PC-9 (cell line): ENCODE measurements around the gene LASP1. TPM values are rescaled to one million over a fixed set of nuclear protein-coding genes. Genes with fewer than 3 reads are reported as not detected.

Experiments used
- BruUV-seq: library from RNA; stranded (reverse); fragments of 400-500 nt; replicated peaks from 2 replicates; lab custom pipeline; 2021; lab: Mats Ljungman, UMichigan
- CTCF ChIA-PET: fragments of 300-600 bp; sonication (Branson Sonifier 250); formaldehyde crosslinking; loops from one replicate; lab custom pipeline; 2022; ENCODE audit warnings: antibody characterized with exemption; lab: Charles Lee
- POLR2A ChIA-PET: fragments of 300-600 bp; sonication (Branson Sonifier 250); formaldehyde crosslinking; loops from one replicate; lab custom pipeline; 2022; ENCODE audit warnings: antibody characterized with exemption; ENCODE audit not compliant: unreplicated experiment; lab: Charles Lee
- DNase-seq, 2 experiments: peaks; one replicate each; pipeline versions ENCODE4 v3.0.0 to v3.0.0-alpha.2; 2015 to 2022; ENCODE audit warnings: mixed read lengths in 1 of 2
- H2AFZ ChIP-seq: fragments of 200-600 bp; sonication (generic); 2 replicates; pipeline ENCODE4 v1.8.1; 2017; ENCODE audit warnings: antibody characterized with exemption
- H3F3A ChIP-seq: fragments of 200-600 bp; sonication (generic); 2 replicates; pipeline ENCODE4 v1.8.1; 2017; ENCODE audit warnings: antibody characterized with exemption, mild to moderate bottlenecking, low read depth; ENCODE audit not compliant: insufficient read depth
- H3K27ac ChIP-seq: fragments of 200-600 bp; sonication (generic); 2 replicates; pipeline ENCODE4 v1.6.1; 2016; ENCODE audit warnings: mixed run types
- H3K27me3 ChIP-seq: fragments of 200-600 bp; sonication (generic); 2 replicates; pipeline ENCODE4 v1.6.1; 2016; ENCODE audit warnings: low read depth, mixed run types; ENCODE audit not compliant: insufficient read depth
- H3K36me3 ChIP-seq: fragments of 200-600 bp; sonication (generic); 2 replicates; pipeline ENCODE4 v1.6.1; 2016; ENCODE audit warnings: low read depth, mixed run types
- H3K4me1 ChIP-seq: fragments of 200-600 bp; sonication (generic); replicated peaks from 2 replicates; pipeline ENCODE4 v1.6.1; 2016; ENCODE audit warnings: mixed run types; ENCODE audit not compliant: insufficient read depth
- H3K4me2 ChIP-seq: fragments of 200-600 bp; sonication (generic); 2 replicates; pipeline ENCODE4 v1.6.1; 2017; ENCODE audit warnings: mixed run types
- H3K4me3 ChIP-seq: fragments of 200-600 bp; sonication (generic); 2 replicates; pipeline ENCODE4 v1.6.1; 2016; ENCODE audit warnings: mixed run types
- H3K79me2 ChIP-seq: fragments of 200-600 bp; sonication (generic); 2 replicates; pipeline ENCODE4 v1.6.1; 2017; ENCODE audit warnings: low read depth, mixed run types
- H3K9me2 ChIP-seq: fragments of 200-600 bp; sonication (generic); 2 replicates; pipeline ENCODE4 v1.8.1; 2017; ENCODE audit warnings: mild to moderate bottlenecking; ENCODE audit not compliant: insufficient read depth
- H3K9me3 ChIP-seq: fragments of 200-600 bp; sonication (generic); 2 replicates; pipeline ENCODE4 v1.8.1; 2016; ENCODE audit warnings: low read depth; ENCODE audit not compliant: insufficient read depth
- H4K20me1 ChIP-seq: fragments of 200-600 bp; sonication (generic); 2 replicates; pipeline ENCODE4 v1.8.1; 2017; ENCODE audit not compliant: insufficient read depth
- EZH2 ChIP-seq: fragments of 200-600 bp; sonication (generic); IDR thresholded peaks from 2 replicates; pipeline ENCODE4 v1.8.0; 2017; ENCODE audit warnings: antibody characterized with exemption, low read depth
- intact Hi-C: fragments of 100-400 bp; cut with micrococcal nuclease; formaldehyde crosslinking; loops from one replicate; pipeline ENCODE4 v1.10.0; 2022; ENCODE audit not compliant: unreplicated experiment
- total RNA-seq: library from RNA; stranded (reverse); gene quantifications from 2 replicates; pipeline ENCODE4 v1.2.3, GENCODE V29; 2021
- TF ChIP-seq, protein P1 (sequence below): fragments of 200-600 bp; sonication (generic); conservative IDR thresholded peaks from 2 replicates; pipeline ENCODE4 v1.6.1; 2017; ENCODE audit warnings: mixed run types, antibody characterized with exemption, mild to moderate bottlenecking, moderate library complexity

Gene LASP1
- total RNA-seq, 1 experiment from 2014 or later, result 309 TPM

DNA sequence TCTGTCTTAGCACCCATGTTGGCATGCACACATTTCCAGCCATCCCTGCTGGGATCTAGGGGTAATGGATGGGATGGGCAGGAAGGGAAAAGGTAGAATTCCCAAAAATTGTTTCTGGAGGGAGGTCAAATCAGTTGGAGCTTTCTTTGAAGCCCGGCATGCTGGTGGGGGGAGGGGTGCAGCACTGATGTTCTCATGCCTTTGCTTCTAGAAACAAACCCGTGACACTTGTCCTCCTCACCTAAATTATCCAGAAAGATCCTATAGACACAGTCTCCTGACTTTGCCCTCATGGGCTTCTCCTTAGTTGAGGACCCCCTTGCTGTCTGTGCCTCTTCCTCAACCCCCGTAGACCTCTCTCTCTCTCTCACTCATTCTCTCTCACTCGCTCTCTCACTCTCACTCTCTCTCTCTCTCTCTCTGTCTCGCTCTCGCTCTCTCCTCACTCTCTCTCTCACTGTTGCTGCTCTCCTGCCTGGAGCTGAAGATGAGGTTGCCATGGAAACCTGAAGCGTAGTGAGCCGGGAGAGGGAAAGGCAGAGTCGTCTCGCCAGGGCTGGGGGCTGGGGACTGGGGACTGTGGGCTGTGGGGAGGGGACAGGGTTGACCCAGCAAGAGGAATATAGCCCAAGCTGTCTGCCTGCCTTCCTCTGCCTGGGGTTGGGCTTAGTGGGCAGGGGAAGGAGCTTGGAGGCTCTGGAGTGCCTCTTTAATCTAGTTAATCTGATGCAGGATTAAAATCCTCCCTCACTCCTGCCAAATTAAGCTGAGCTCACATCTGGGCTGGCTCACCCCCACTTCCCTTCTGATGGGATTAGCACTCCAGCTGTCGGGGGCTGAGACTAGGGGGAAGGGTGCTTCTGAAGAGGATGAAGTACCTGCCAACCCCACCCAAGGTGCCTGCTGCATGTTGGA is 16.1 kb downstream of the LASP1 start:
- TF ChIP-seq EZH2, result no peak
- TF ChIP-seq, protein P1, sequence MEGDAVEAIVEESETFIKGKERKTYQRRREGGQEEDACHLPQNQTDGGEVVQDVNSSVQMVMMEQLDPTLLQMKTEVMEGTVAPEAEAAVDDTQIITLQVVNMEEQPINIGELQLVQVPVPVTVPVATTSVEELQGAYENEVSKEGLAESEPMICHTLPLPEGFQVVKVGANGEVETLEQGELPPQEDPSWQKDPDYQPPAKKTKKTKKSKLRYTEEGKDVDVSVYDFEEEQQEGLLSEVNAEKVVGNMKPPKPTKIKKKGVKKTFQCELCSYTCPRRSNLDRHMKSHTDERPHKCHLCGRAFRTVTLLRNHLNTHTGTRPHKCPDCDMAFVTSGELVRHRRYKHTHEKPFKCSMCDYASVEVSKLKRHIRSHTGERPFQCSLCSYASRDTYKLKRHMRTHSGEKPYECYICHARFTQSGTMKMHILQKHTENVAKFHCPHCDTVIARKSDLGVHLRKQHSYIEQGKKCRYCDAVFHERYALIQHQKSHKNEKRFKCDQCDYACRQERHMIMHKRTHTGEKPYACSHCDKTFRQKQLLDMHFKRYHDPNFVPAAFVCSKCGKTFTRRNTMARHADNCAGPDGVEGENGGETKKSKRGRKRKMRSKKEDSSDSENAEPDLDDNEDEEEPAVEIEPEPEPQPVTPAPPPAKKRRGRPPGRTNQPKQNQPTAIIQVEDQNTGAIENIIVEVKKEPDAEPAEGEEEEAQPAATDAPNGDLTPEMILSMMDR, result no peak
- H3K79me2 ChIP-seq, result peaks cover 100% of the 10 kb centered on the region
- no peak overlapping the region for H2AFZ ChIP-seq
- intact Hi-C loops, result no loop called here
- no peaks in the 10 kb centered on the region for H3K27me3 ChIP-seq
- H3K4me2 ChIP-seq, result no peak overlapping the region
- H3F3A ChIP-seq, result peaks cover 45% of the 10 kb centered on the region; the same call in 1 of the 2 replicates
- H3K27ac ChIP-seq, result no peak overlapping the region
- BruUV-seq, result no TSS peak
- H3K9me2 ChIP-seq, result no peaks in the 10 kb centered on the region
- peaks cover 41% of the 10 kb centered on the region for H3K36me3 ChIP-seq
- DNase-seq, result no peak
- CTCF ChIA-PET, result no interaction called here
- POLR2A ChIA-PET, result interaction anchor here (0.6 kb wide), 1 partner anchor 43 kb away, joined by 3 read pairs; no protein-coding TSS in a partner anchor
- H3K4me3 ChIP-seq, result no peak overlapping the region
- H3K9me3 ChIP-seq, result no peaks in the 10 kb centered on the region
- H3K4me1 ChIP-seq, result peaks cover 31% of the 10 kb centered on the region
- peaks cover 91% of the 10 kb centered on the region for H4K20me1 ChIP-seq

DNA sequence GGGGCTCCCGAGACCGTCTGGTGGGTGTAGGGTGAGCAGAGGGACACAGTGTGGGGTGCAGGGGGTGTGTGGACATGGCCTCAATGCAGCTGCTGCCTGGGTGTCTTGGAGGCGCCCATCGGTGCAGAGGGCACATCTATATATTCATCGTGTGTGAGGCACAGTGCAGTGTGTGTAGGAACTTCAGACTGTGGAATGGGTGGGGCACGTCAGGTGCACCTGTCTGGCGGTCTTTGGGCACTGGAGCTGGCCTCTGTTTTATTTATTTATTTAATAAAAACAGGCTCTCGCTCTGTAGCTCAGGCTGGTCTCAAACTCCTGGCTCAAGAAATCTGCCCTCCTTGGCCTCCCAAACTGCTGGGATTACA is 16.8 kb downstream of the LASP1 start:
- BruUV-seq, result no TSS peak
- ChIA-PET POLR2A (interaction anchor here (0.6 kb wide), 1 partner anchor 43 kb away, joined by 3 read pairs; no protein-coding TSS in a partner anchor), CTCF (no interaction called here)
- intact Hi-C loops, result no loop called here
- Histone ChIP-seq H4K20me1 (peaks cover 85% of the 10 kb centered on the region), H3K4me1 (peaks cover 25% of the 10 kb centered on the region), H3K27me3 (no peaks in the 10 kb centered on the region), H3K4me2 (no peak overlapping the region), H2AFZ (no peak overlapping the region), H3K4me3 (no peak overlapping the region), H3K9me2 (no peaks in the 10 kb centered on the region), H3K27ac (no peak overlapping the region), H3F3A (peaks cover 38% of the 10 kb centered on the region; the same call in 1 of the 2 replicates), H3K9me3 (no peaks in the 10 kb centered on the region), H3K36me3 (peaks cover 41% of the 10 kb centered on the region), H3K79me2 (peaks cover 98% of the 10 kb centered on the region)
- DNase-seq, result no peak
- TF ChIP-seq, protein P1, result no peak

DNA sequence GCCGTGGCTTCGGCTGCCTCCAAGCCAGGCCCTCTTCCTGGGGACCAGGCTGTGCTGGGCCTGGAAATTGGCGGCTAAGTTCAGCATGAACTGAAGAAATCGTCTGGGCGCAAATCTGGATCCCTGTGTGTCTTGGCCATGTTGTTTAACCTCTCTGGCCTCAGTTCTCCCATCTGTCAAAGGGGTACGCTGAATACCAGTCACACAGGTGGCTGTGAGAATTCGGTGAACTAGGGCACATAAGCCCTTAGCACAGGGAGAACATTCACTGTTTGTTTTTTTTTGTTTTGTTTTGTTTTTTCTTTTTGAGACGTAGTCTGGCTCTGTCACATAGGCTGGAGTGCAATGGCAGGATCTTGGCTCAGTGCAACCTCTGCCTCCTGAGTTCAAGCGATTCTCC is 19.0 kb downstream of the LASP1 start:
- no peak for DNase-seq
- H2AFZ ChIP-seq, result no peak overlapping the region
- H3K4me2 ChIP-seq, result no peak overlapping the region
- peaks cover 30% of the 10 kb centered on the region; the same call in 1 of the 2 replicates for H3F3A ChIP-seq
- intact Hi-C loops, result no loop called here
- ChIA-PET POLR2A (no interaction called here), CTCF (no interaction called here)
- no peaks in the 10 kb centered on the region for H3K9me2 ChIP-seq
- H3K27ac ChIP-seq, result no peak overlapping the region
- H3K36me3 ChIP-seq, result peaks cover 37% of the 10 kb centered on the region
- TF ChIP-seq EZH2, result no peak
- TF ChIP-seq, protein P1, result no peak
- H3K9me3 ChIP-seq, result no peaks in the 10 kb centered on the region
- H3K27me3 ChIP-seq, result no peaks in the 10 kb centered on the region
- no peak overlapping the region for H3K4me3 ChIP-seq
- peaks cover 3% of the 10 kb centered on the region; the same call in 1 of the 2 replicates for H3K4me1 ChIP-seq
- peaks cover 96% of the 10 kb centered on the region for H3K79me2 ChIP-seq
- BruUV-seq, result no TSS peak
- peaks cover 75% of the 10 kb centered on the region for H4K20me1 ChIP-seq
